ENCODE data around the gene KCTD2.

- TF ChIP-seq CTCF (IDR thresholded peaks at IDR 0.05) (no peak), POLR2A (IDR thresholded peaks at IDR 0.05) (no peak)
These were observed 17.0 kb downstream of the KCTD2 start for GRCh38 chr17:75064040-75064439.

All from vagina (tissue), 2 donors.